HFFc6 (cell line): ENCODE data around the gene RAD51D. TPM values are rescaled to one million over a fixed set of nuclear protein-coding genes. Genes with fewer than 3 reads are reported as not detected.
"Not testable (repeated sequence)": the region's sequence is repeated elsewhere in the genome, so short reads cannot be mapped to it uniquely, and the experiment has no call there.

Source experiments
- DNase-seq: peaks from one replicate; pipeline ENCODE4 v3.0.0-alpha.2; 2018
- H3K27ac Mint-ChIP-seq: 2 replicates; pipeline ENCODE4 v1.8.0; 2020; ENCODE audit warnings: mild to moderate bottlenecking, mixed read lengths
- H3K27me3 Mint-ChIP-seq: 2 replicates; pipeline ENCODE4 v1.8.0; 2021; ENCODE audit warnings: mild to moderate bottlenecking, moderate library complexity, mixed read lengths; ENCODE audit not compliant: insufficient read depth
- H3K36me3 Mint-ChIP-seq: 2 replicates; pipeline ENCODE4 v1.8.0; 2021; ENCODE audit warnings: low read depth, mixed read lengths
- H3K4me1 Mint-ChIP-seq: 2 replicates; pipeline ENCODE4 v1.8.0; 2020; ENCODE audit warnings: low read depth, mixed read lengths
- H3K4me3 Mint-ChIP-seq: 2 replicates; pipeline ENCODE4 v1.8.0; 2020; ENCODE audit warnings: mild to moderate bottlenecking, moderate library complexity, mixed read lengths
- H3K9me3 Mint-ChIP-seq: 2 replicates; pipeline ENCODE4 v1.8.0; 2020; ENCODE audit warnings: mild to moderate bottlenecking, mixed read lengths
- total RNA-seq, 6 experiments: library from RNA; stranded (reverse); fragmentation: NEBNext Ultra II Directional; extraction: Animal tissue kit (Norgen Biotek cat#: 25700); gene quantifications; 2 replicates in 1 of 6; 3 replicates in 5 of 6; pipeline ENCODE4 v1.2.3, GENCODE V29; 2021
- TF ChIP-seq, protein P1 (sequence below): fragments of 200-600 bp; sonication (generic); IDR thresholded peaks from 2 replicates; pipeline ENCODE4 v1.5.0; 2021; ENCODE audit warnings: antibody characterized with exemption, mild to moderate bottlenecking

Gene RAD51D
- total RNA-seq, 6 experiments from 2014 or later: 8.9 to 14.1 (median 12.7) TPM

GRCh38 chr17:35116845-35117244 lies 2.8 kb downstream of the RAD51D start:
- Mint-ChIP-seq H3K9me3 (no peaks in the 10 kb centered on the region), H3K27ac (peak overlapping the region; percentile 36; the same call in 1 of the 2 replicates), H3K4me1 (peaks cover 37% of the 10 kb centered on the region), H3K4me3 (no peak overlapping the region; the same call in 1 of the 2 replicates), H3K36me3 (peaks cover 7% of the 10 kb centered on the region; the same call in 1 of the 2 replicates), H3K27me3 (peaks cover 2% of the 10 kb centered on the region)
- DNase-seq: no peak
- TF ChIP-seq, protein P1, sequence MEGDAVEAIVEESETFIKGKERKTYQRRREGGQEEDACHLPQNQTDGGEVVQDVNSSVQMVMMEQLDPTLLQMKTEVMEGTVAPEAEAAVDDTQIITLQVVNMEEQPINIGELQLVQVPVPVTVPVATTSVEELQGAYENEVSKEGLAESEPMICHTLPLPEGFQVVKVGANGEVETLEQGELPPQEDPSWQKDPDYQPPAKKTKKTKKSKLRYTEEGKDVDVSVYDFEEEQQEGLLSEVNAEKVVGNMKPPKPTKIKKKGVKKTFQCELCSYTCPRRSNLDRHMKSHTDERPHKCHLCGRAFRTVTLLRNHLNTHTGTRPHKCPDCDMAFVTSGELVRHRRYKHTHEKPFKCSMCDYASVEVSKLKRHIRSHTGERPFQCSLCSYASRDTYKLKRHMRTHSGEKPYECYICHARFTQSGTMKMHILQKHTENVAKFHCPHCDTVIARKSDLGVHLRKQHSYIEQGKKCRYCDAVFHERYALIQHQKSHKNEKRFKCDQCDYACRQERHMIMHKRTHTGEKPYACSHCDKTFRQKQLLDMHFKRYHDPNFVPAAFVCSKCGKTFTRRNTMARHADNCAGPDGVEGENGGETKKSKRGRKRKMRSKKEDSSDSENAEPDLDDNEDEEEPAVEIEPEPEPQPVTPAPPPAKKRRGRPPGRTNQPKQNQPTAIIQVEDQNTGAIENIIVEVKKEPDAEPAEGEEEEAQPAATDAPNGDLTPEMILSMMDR: no peak

- not testable (repeated sequence) for H3K4me3 Mint-ChIP-seq, H3K4me1 Mint-ChIP-seq, H3K36me3 Mint-ChIP-seq, H3K27ac Mint-ChIP-seq, DNase-seq, H3K27me3 Mint-ChIP-seq, H3K9me3 Mint-ChIP-seq
Measured at GRCh38 chr17:35110791-35111190, 8.9 kb downstream of the RAD51D start.

- Mint-ChIP-seq H3K4me1 (no peaks in the 10 kb centered on the region), H3K9me3 (no peaks in the 10 kb centered on the region), H3K36me3 (peaks cover 40% of the 10 kb centered on the region), H3K27ac (no peak overlapping the region), H3K27me3 (no peaks in the 10 kb centered on the region; the same call in 1 of the 2 replicates), H3K4me3 (no peak overlapping the region)
- no peak for DNase-seq
- TF ChIP-seq, protein P1: no peak
Measured at GRCh38 chr17:35104844-35105450, 14.7 kb downstream of the RAD51D start.

- H3K36me3 Mint-ChIP-seq: peaks cover 40% of the 10 kb centered on the region
- TF ChIP-seq, protein P1: no peak
- H3K4me3 Mint-ChIP-seq: no peak overlapping the region
- H3K27me3 Mint-ChIP-seq: no peaks in the 10 kb centered on the region; the same call in 1 of the 2 replicates
- H3K27ac Mint-ChIP-seq: no peak overlapping the region
- no peaks in the 10 kb centered on the region for H3K4me1 Mint-ChIP-seq
- no peak for DNase-seq
- H3K9me3 Mint-ChIP-seq: no peaks in the 10 kb centered on the region
Measured at GRCh38 chr17:35103271-35103670, 16.4 kb downstream of the RAD51D start.

- no peak for DNase-seq
- Mint-ChIP-seq H3K4me1 (no peaks in the 10 kb centered on the region), H3K9me3 (no peaks in the 10 kb centered on the region), H3K27me3 (no peaks in the 10 kb centered on the region; the same call in 1 of the 2 replicates), H3K27ac (no peak overlapping the region), H3K36me3 (peaks cover 40% of the 10 kb centered on the region), H3K4me3 (no peak overlapping the region)
- TF ChIP-seq, protein P1: no peak
Measured at GRCh38 chr17:35101725-35102124, 17.9 kb downstream of the RAD51D start.

DNA sequence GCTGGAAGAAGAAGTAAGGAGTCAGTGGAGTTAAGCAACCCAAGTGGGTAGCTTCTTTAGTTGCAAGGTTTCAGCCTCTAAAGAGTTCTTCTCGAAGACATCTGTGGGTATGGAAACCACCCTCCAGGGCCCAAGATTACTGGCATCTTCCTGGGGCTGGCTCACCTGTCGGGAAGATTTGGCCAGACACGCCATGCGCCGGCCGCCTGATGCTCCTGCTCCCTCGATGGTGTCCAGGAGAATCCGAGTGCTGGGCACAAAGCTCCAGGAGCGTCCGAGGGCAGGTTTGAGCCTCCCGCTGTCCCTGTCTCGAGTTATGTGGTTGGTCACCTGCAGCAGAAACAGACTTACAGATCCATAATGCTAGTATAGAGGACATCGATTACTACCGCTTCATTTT lies 18.6 kb downstream of the RAD51D start:
- Mint-ChIP-seq H3K27ac (no peak overlapping the region), H3K27me3 (no peaks in the 10 kb centered on the region), H3K4me1 (no peaks in the 10 kb centered on the region), H3K4me3 (no peak overlapping the region), H3K9me3 (no peaks in the 10 kb centered on the region), H3K36me3 (peaks cover 34% of the 10 kb centered on the region)
- TF ChIP-seq, protein P1: no peak
- no peak for DNase-seq
